ENCODE data around the gene PHTF1.
"Not testable (repeated sequence)": the region's sequence is repeated elsewhere in the genome, so short reads cannot be mapped to it uniquely, and the experiment has no call there.

PHTF1 gene

GRCh38 chr1:113779542-113779941, 20.3 kb upstream of the PHTF1 start:
- DNase-seq (ENCODE audit: extremely low read depth in 1 of 2, low read depth in 1 of 2) = no peak

- no peak for DNase-seq (ENCODE audit: extremely low read depth in 1 of 2, low read depth in 1 of 2)
Observed at GRCh38 chr1:113777561-113777960, 18.3 kb upstream of the PHTF1 start.

- DNase-seq (ENCODE audit: extremely low read depth in 1 of 2, low read depth in 1 of 2) = no peak
Observed at GRCh38 chr1:113770031-113770430, 10.7 kb upstream of the PHTF1 start.

- no peak for DNase-seq (ENCODE audit: extremely low read depth in 1 of 2, low read depth in 1 of 2)
Observed at GRCh38 chr1:113769601-113769970, 10.3 kb upstream of the PHTF1 start.

GRCh38 chr1:113768916-113769600, 9.8 kb upstream of the PHTF1 start:
- DNase-seq (ENCODE audit: extremely low read depth in 1 of 2, low read depth in 1 of 2) = no peak

GRCh38 chr1:113765306-113766230, 6.3 kb upstream of the PHTF1 start:
- no peak for DNase-seq (ENCODE audit: extremely low read depth in 1 of 2, low read depth in 1 of 2)

- no peak for DNase-seq (ENCODE audit: extremely low read depth in 1 of 2, low read depth in 1 of 2)
Observed at GRCh38 chr1:113763661-113764060, 4.4 kb upstream of the PHTF1 start.

GRCh38 chr1:113761937-113762336, 2.7 kb upstream of the PHTF1 start:
- no peak for DNase-seq (ENCODE audit: extremely low read depth in 1 of 2, low read depth in 1 of 2)

- no peak for DNase-seq (ENCODE audit: extremely low read depth in 1 of 2, low read depth in 1 of 2)
Observed at GRCh38 chr1:113760102-113761080, 1.1 kb upstream of the PHTF1 start.

GRCh38 chr1:113758631-113759332, 504 bp downstream of the PHTF1 start:
- peak; percentile 16 to 33 for DNase-seq (ENCODE audit: extremely low read depth in 1 of 2, low read depth in 1 of 2)

- DNase-seq (ENCODE audit: extremely low read depth in 1 of 2, low read depth in 1 of 2) = no peak
Observed at GRCh38 chr1:113756461-113756860, 2.8 kb downstream of the PHTF1 start.

GRCh38 chr1:113753333-113753732, 6.0 kb downstream of the PHTF1 start:
- not testable (repeated sequence) for DNase-seq (ENCODE audit: extremely low read depth in 1 of 2, low read depth in 1 of 2)

GRCh38 chr1:113751516-113751915, 7.8 kb downstream of the PHTF1 start:
- no peak for DNase-seq (ENCODE audit: extremely low read depth in 1 of 2, low read depth in 1 of 2)

- DNase-seq (ENCODE audit: extremely low read depth in 1 of 2, low read depth in 1 of 2) = no peak
Observed at GRCh38 chr1:113751114-113751513, 8.2 kb downstream of the PHTF1 start.

- DNase-seq (ENCODE audit: extremely low read depth in 1 of 2, low read depth in 1 of 2) = no peak
Observed at GRCh38 chr1:113749402-113749801, 9.9 kb downstream of the PHTF1 start.

GRCh38 chr1:113747376-113747775, 11.9 kb downstream of the PHTF1 start:
- DNase-seq (ENCODE audit: extremely low read depth in 1 of 2, low read depth in 1 of 2) = no peak

- no peak for DNase-seq (ENCODE audit: extremely low read depth in 1 of 2, low read depth in 1 of 2)
Observed at GRCh38 chr1:113745425-113745824, 13.9 kb downstream of the PHTF1 start.

GRCh38 chr1:113744114-113744513, 15.2 kb downstream of the PHTF1 start:
- no peak for DNase-seq (ENCODE audit: extremely low read depth in 1 of 2, low read depth in 1 of 2)

- no peak for DNase-seq (ENCODE audit: extremely low read depth in 1 of 2, low read depth in 1 of 2)
Observed at GRCh38 chr1:113742515-113742914, 16.8 kb downstream of the PHTF1 start.

- no peak for DNase-seq (ENCODE audit: extremely low read depth in 1 of 2, low read depth in 1 of 2)
Observed at GRCh38 chr1:113734357-113735055, 24.8 kb downstream of the PHTF1 start.
